Smooth muscle cell (in vitro differentiated cells): Measurements from ENCODE around the gene SLX4. TPM values are rescaled to one million over a fixed set of nuclear protein-coding genes. Genes with fewer than 3 reads are reported as not detected.
"Not testable (repeated sequence)": the region's sequence is repeated elsewhere in the genome, so short reads cannot be mapped to it uniquely, and the experiment has no call there.

Experiments used
- DNase-seq: peaks from one replicate; lab custom pipeline; 2025; ENCODE audit not compliant: unreplicated experiment; lab: John Stamatoyannopoulos, UW
- H2AFZ ChIP-seq: fragments of 200-600 bp; sonication (generic); 2 replicates; pipeline ENCODE4 v1.6.0; 2016; ENCODE audit warnings: antibody characterized with exemption, low read depth, mild to moderate bottlenecking
- H3F3A ChIP-seq: fragments of 200-600 bp; sonication (generic); 2 replicates; pipeline ENCODE4 v1.6.0; 2017; ENCODE audit warnings: antibody characterized with exemption, low read depth
- H3K27ac ChIP-seq: fragments of 200-600 bp; sonication (generic); 2 replicates; pipeline ENCODE4 v1.5.1; 2016; ENCODE audit warnings: low read depth, mild to moderate bottlenecking
- H3K27me3 ChIP-seq: fragments of 200-600 bp; sonication (generic); 2 replicates; pipeline ENCODE4 v1.6.1; 2016; ENCODE audit warnings: low read depth, mild to moderate bottlenecking
- H3K36me3 ChIP-seq: fragments of 200-600 bp; sonication (generic); 2 replicates; pipeline ENCODE4 v1.5.1; 2016; ENCODE audit warnings: low read depth
- H3K4me1 ChIP-seq: fragments of 200-600 bp; sonication (generic); 2 replicates; pipeline ENCODE4 v1.5.1; 2016; ENCODE audit warnings: low read depth
- H3K4me2 ChIP-seq: fragments of 200-600 bp; sonication (generic); 2 replicates; pipeline ENCODE4 v1.6.0; 2016; ENCODE audit warnings: mild to moderate bottlenecking
- H3K4me3 ChIP-seq: fragments of 200-600 bp; sonication (generic); 2 replicates; pipeline ENCODE4 v1.5.1; 2016; ENCODE audit warnings: mild to moderate bottlenecking
- H3K79me2 ChIP-seq: fragments of 200-600 bp; sonication (generic); 2 replicates; pipeline ENCODE4 v1.6.0; 2016; ENCODE audit warnings: low read depth, mild to moderate bottlenecking
- H3K9ac ChIP-seq: fragments of 200-600 bp; sonication (generic); 2 replicates; pipeline ENCODE4 v1.6.0; 2016; ENCODE audit warnings: low read depth
- H3K9me3 ChIP-seq: fragments of 200-600 bp; sonication (generic); replicated peaks from 2 replicates; pipeline ENCODE4 v1.5.1; 2016; ENCODE audit warnings: low read depth
- H4K20me1 ChIP-seq: fragments of 200-600 bp; sonication (generic); 2 replicates; pipeline ENCODE4 v1.6.0; 2016; ENCODE audit warnings: low read depth
- CTCF ChIP-seq: fragments of 200-600 bp; sonication (generic); IDR thresholded peaks from 2 replicates; pipeline ENCODE4 v1.5.1; 2017; ENCODE audit warnings: borderline replicate concordance, mild to moderate bottlenecking, antibody characterized with exemption; ENCODE audit not compliant: insufficient read depth, poor library complexity, severe bottlenecking
- WGBS: methylation state at CpG from one replicate; pipeline ENCODE4 v1.1.7; 2016; ENCODE audit warnings: low lambda C conversion rate; 5-methylcytosine and 5-hydroxymethylcytosine counted together
- polyA plus RNA-seq: library from polyadenylated mRNA; unstranded; fragments of >200 nt; fragmentation: Nextera tagmentation; extraction: Ambion mirVana; gene quantifications from 2 replicates; pipeline ENCODE4 v1.2.1, GENCODE V29; 2016
- total RNA-seq: library from RNA; depleted of rRNA; stranded (reverse); fragments of >200 nt; gene quantifications from 2 replicates; pipeline ENCODE4 v1.2.3, GENCODE V29; 2014

Gene SLX4
- total and polyA plus RNA-seq, 2 experiments from 2014 or later = 3.5 to 3.6 TPM

GRCh38 chr16:3609895-3610697 is 1.3 kb downstream of the SLX4 start:
- no peaks in the 10 kb centered on the region for H3F3A ChIP-seq
- no peak overlapping the region for H2AFZ ChIP-seq
- H3K27ac ChIP-seq = no peak overlapping the region
- peak overlapping the region; percentile 95 for H3K4me3 ChIP-seq
- no peaks in the 10 kb centered on the region for H3K4me1 ChIP-seq
- H3K79me2 ChIP-seq = peaks cover 44% of the 10 kb centered on the region
- peak overlapping the region; percentile 97 for H3K4me2 ChIP-seq
- no peaks in the 10 kb centered on the region for H4K20me1 ChIP-seq
- no peak overlapping the region for H3K9ac ChIP-seq
- 89% methylated on average over 14 of the region's 14 CpGs for WGBS
- no peak for TF ChIP-seq CTCF
- no peaks in the 10 kb centered on the region for H3K9me3 ChIP-seq
- no peak for DNase-seq
- H3K27me3 ChIP-seq = no peaks in the 10 kb centered on the region
- no peaks in the 10 kb centered on the region for H3K36me3 ChIP-seq

- WGBS = 98% methylated on average over 13 of the region's 13 CpGs
- H3K4me1 ChIP-seq = not testable (repeated sequence)
Observed at GRCh38 chr16:3608976-3609375, 2.4 kb downstream of the SLX4 start.

GRCh38 chr16:3608069-3608468 is 3.3 kb downstream of the SLX4 start:
- H3K4me1 ChIP-seq = no peaks in the 10 kb centered on the region
- no peak for TF ChIP-seq CTCF
- H3K9ac ChIP-seq = no peak overlapping the region
- H4K20me1 ChIP-seq = no peaks in the 10 kb centered on the region
- WGBS = 95% methylated on average over 5 of the region's 5 CpGs
- no peak overlapping the region for H3K4me3 ChIP-seq
- peaks cover 5% of the 10 kb centered on the region for H3K36me3 ChIP-seq
- H2AFZ ChIP-seq = no peak overlapping the region
- H3F3A ChIP-seq = no peaks in the 10 kb centered on the region
- peaks cover 26% of the 10 kb centered on the region for H3K79me2 ChIP-seq
- H3K4me2 ChIP-seq = no peak overlapping the region
- no peak overlapping the region for H3K27ac ChIP-seq
- DNase-seq = no peak
- H3K9me3 ChIP-seq = no peaks in the 10 kb centered on the region
- H3K27me3 ChIP-seq = no peaks in the 10 kb centered on the region

More at GRCh38 chr16:3608976-3609375, 2.4 kb downstream of the SLX4 start:
- H3K27ac ChIP-seq, H3F3A ChIP-seq, H3K4me3 ChIP-seq, H3K36me3 ChIP-seq, H3K4me2 ChIP-seq, H3K9ac ChIP-seq, DNase-seq, H4K20me1 ChIP-seq, H3K9me3 ChIP-seq, H3K27me3 ChIP-seq, H2AFZ ChIP-seq: not testable (repeated sequence)
- H3K79me2 ChIP-seq = peaks cover 33% of the 10 kb centered on the region

GRCh38 chr16:3607634-3608033 is 3.8 kb downstream of the SLX4 start:
- no peaks in the 10 kb centered on the region for H4K20me1 ChIP-seq
- no peak overlapping the region for H3K9ac ChIP-seq
- DNase-seq = no peak
- no peak for TF ChIP-seq CTCF
- peaks cover 5% of the 10 kb centered on the region for H3K36me3 ChIP-seq
- no peaks in the 10 kb centered on the region for H3K27me3 ChIP-seq
- H3F3A ChIP-seq = no peaks in the 10 kb centered on the region
- no peak overlapping the region for H3K4me3 ChIP-seq
- H3K9me3 ChIP-seq = no peaks in the 10 kb centered on the region
- no peak overlapping the region for H3K4me2 ChIP-seq
- H3K4me1 ChIP-seq = no peaks in the 10 kb centered on the region
- 99% methylated on average over 2 of the region's 2 CpGs for WGBS
- no peak overlapping the region for H2AFZ ChIP-seq
- H3K27ac ChIP-seq = no peak overlapping the region
- H3K79me2 ChIP-seq = peaks cover 22% of the 10 kb centered on the region
